Bronchial epithelial cell (primary cell): ENCODE data around the gene PISD. TPM values are rescaled to one million over a fixed set of nuclear protein-coding genes. Genes with fewer than 3 reads are reported as not detected.

Experiments
- DNase-seq: peaks from one replicate; pipeline ENCODE4 v3.0.0-alpha.2; 2010; ENCODE audit warnings: low read depth
- FAIRE-seq: peaks from 2 replicates; lab custom pipeline; 2011; peaks lifted over from hg19 to GRCh38; lab: Jason Lieb, UNC
- H3K27me3 ChIP-seq: 2 replicates; pipeline ENCODE4 v1.5.1; 2011; ENCODE audit warnings: low read length; ENCODE audit not compliant: control insufficient read depth, insufficient read depth
- H3K36me3 ChIP-seq: 2 replicates; pipeline ENCODE4 v1.5.1; 2011; ENCODE audit warnings: low read length; ENCODE audit not compliant: control insufficient read depth, insufficient read depth
- H3K4me3 ChIP-seq: 2 replicates; pipeline ENCODE4 v1.5.1; 2011; ENCODE audit warnings: mild to moderate bottlenecking, low read depth, low read length, control low read depth
- CTCF ChIP-seq: IDR thresholded peaks from 2 replicates; pipeline ENCODE4 v1.5.1; 2011; ENCODE audit warnings: mild to moderate bottlenecking, moderate library complexity, low read length, control low read depth, inconsistent platforms; ENCODE audit not compliant: insufficient read depth, severe bottlenecking
- total RNA-seq: library from RNA; depleted of rRNA; stranded (reverse); fragments of >200 nt; gene quantifications from 2 replicates; pipeline ENCODE4 v1.2.1, GENCODE V29; 2014

PISD gene
- total RNA-seq, 1 donor from 2014 or later: 28.7 TPM

DNA sequence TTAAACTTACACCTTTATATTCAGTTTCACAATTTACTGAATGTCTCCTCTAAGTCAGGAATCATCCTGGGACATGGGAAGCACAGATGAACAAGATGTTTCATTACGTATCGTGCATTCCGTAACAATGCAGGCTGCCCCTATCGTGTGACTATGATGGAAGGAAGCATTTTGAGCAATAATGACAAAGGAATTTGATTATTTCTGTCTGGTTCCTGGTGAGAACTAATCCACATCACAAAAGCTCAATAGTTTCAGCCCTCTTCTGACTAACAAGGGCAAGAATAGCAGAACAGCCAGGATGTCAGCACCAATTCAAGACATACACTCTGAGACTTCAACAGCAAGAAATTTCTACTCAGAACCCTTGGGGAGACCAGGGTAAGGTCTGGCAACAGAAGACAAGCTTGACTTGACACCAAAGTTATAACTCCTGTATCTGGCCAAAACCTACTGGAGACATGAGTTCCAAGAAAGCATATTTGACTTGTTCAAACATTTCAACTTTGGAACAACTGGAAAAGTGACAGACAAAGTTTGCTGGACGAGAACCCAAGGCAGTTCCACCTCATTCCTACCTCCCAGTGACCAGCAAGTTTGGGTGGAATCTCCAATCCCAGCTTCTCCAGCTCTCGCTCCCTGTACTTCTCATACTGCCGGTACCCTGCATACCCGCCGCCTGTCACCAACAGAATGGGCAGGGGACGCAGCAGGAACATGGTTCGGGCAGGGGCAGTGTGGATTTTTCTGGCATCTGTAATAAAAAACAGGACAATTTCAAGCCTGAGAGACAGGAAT, 14.3 kb downstream of the PISD start:
- Histone ChIP-seq H3K27me3 (no peaks in the 10 kb centered on the region), H3K36me3 (peaks cover 7% of the 10 kb centered on the region), H3K4me3 (no peak overlapping the region)
- FAIRE-seq (no peak), DNase-seq (peak; percentile 62)
- TF ChIP-seq CTCF: no peak

DNA sequence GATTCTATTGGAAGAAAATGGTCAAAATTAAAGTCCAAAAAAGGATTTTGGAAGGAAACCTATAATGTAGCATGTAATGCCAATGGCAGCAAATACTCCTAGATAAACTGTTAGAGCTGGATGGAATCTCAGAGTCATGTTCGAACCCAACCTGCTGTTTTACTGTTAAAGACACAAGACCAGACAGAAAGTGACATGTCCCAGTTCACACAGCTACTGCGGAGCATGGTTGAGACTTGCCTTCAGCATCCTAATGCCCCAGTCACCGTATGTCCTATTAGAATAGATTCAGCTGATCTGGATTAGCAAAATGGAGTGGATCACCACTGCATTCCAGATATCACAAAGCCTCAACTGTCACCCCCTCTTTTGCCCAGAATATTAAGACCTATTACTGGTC, 14.9 kb downstream of the PISD start:
- TF ChIP-seq CTCF: no peak
- Histone ChIP-seq H3K27me3 (no peaks in the 10 kb centered on the region), H3K4me3 (no peak overlapping the region), H3K36me3 (peaks cover 7% of the 10 kb centered on the region)
- DNase-seq: peak; percentile 76
- no peak for FAIRE-seq

GRCh38 chr22:31646186-31647019, 15.6 kb downstream of the PISD start:
- Histone ChIP-seq H3K36me3 (peaks cover 7% of the 10 kb centered on the region), H3K27me3 (no peaks in the 10 kb centered on the region), H3K4me3 (no peak overlapping the region)
- DNase-seq (peak; percentile 97), FAIRE-seq (no peak)
- TF ChIP-seq CTCF: no peak

DNA sequence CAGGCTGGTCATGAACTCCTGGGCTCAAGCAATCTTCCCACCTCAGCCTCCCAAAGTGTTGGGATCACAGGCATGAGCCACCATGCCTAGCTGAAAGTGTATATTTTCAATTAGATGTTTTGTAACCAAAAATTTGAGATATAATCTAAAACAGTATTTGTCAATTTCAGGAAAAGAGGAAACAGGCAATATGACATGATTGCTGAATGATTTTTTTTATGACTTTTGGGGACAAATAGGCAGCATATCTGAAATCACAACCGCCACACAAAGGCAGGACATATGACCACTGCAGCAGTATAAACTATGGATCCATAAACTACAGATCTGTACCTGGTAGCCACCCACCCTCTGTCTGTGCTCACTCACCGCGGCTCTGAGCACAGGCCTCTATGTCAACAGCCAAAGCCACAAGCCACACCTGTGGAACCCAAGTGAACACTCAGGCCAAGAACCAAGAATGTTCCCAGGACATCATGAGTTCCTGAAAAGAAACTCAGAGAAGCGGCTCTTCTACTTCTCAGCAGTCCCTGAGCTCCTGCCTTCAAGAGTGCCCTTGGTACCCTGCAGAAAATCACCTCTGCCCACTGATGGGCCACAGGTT, 22.5 kb downstream of the PISD start:
- H3K4me3 ChIP-seq: no peak overlapping the region
- FAIRE-seq (no peak), DNase-seq (peak; percentile 13)
- H3K36me3 ChIP-seq: no peaks in the 10 kb centered on the region
- no peak for TF ChIP-seq CTCF
- H3K27me3 ChIP-seq: no peaks in the 10 kb centered on the region

- H3K36me3 ChIP-seq: no peaks in the 10 kb centered on the region
- no peaks in the 10 kb centered on the region for H3K27me3 ChIP-seq
- DNase-seq (peak; percentile 21), FAIRE-seq (no peak)
- no peak overlapping the region for H3K4me3 ChIP-seq
- TF ChIP-seq CTCF: no peak
Observed at GRCh38 chr22:31637891-31638618, 24.0 kb downstream of the PISD start.
